ENCODE measurements around the gene SLC15A3. TPM values are rescaled to one million over a fixed set of nuclear protein-coding genes. Genes with fewer than 3 reads are reported as not detected.

SLC15A3 gene
- total RNA-seq, 2 donors from 2014 or later = 3.3 to 19.4 TPM

DNA sequence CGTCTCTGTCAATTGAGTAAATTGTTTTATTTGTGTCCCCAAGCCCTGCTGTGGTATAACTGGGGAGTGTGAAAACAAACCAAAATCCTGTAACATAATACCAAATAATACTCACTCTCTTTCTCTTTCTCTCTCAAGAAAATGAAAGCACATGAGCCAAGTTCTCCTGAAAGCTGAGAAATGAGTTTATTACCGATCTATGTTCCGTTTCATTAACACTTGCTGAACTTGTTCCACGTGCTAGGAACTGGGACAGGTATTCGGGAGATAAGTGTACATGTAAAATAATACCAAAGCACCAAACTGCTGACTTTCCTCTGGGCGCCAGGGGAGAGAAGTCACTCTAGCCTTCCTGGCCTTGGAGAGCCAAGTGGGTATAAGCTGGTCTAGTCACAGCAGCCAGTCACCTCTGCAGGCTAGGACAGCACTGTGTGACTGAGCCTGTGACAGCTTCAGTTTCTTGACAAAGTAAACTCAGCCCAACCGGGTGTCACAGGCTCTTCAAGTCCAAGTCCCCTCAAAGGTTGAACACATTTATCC lies 42.6 kb upstream of the SLC15A3 start:
- no peaks in the 10 kb centered on the region for H3K36me3 ChIP-seq
- H3K4me3 ChIP-seq = no peak overlapping the region
- no peak for DNase-seq (ENCODE audit: low spot score)
- WGBS = 25% methylated on average over 7 of the region's 7 CpGs
- intact Hi-C loops (cut with DNase I) = no loop called here
- H3K4me1 ChIP-seq (replicated peaks) = no peaks in the 10 kb centered on the region
- no peak overlapping the region for H3K27ac ChIP-seq
- no peaks in the 10 kb centered on the region for H3K9me3 ChIP-seq
- no peaks in the 10 kb centered on the region for H3K27me3 ChIP-seq (replicated peaks; ENCODE audit: insufficient read depth)
- TF ChIP-seq POLR2A (IDR thresholded peaks at IDR 0.05) = no peak
- TF ChIP-seq POLR2AphosphoS5 (IDR thresholded peaks at IDR 0.05) = no peak
- TF ChIP-seq, protein P1, sequence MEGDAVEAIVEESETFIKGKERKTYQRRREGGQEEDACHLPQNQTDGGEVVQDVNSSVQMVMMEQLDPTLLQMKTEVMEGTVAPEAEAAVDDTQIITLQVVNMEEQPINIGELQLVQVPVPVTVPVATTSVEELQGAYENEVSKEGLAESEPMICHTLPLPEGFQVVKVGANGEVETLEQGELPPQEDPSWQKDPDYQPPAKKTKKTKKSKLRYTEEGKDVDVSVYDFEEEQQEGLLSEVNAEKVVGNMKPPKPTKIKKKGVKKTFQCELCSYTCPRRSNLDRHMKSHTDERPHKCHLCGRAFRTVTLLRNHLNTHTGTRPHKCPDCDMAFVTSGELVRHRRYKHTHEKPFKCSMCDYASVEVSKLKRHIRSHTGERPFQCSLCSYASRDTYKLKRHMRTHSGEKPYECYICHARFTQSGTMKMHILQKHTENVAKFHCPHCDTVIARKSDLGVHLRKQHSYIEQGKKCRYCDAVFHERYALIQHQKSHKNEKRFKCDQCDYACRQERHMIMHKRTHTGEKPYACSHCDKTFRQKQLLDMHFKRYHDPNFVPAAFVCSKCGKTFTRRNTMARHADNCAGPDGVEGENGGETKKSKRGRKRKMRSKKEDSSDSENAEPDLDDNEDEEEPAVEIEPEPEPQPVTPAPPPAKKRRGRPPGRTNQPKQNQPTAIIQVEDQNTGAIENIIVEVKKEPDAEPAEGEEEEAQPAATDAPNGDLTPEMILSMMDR (IDR thresholded peaks at IDR 0.05) = no peak

DNA sequence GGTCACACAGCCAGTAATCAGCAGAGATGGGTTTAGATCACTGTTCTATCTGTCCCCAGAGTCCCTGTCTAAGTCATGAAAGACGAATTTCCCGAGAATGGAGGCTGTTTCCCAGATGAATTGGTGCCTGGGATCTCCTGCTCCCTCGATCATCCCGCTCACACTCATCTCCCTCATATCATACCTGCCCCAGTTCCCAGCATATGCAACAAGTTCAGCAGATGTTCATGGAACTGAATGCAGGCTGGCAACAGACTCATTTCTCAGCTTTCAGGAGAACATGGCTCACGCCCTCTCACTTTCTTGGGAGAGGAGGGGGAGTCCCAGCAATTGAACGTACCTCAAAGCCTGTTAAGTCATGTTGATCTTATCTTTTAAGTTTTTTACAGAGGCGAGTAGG lies 41.6 kb upstream of the SLC15A3 start:
- Histone ChIP-seq H3K36me3 (no peaks in the 10 kb centered on the region), H3K9me3 (no peaks in the 10 kb centered on the region), H3K27me3 (replicated peaks; ENCODE audit: insufficient read depth) (no peaks in the 10 kb centered on the region), H3K27ac (no peak overlapping the region), H3K4me3 (no peak overlapping the region), H3K4me1 (replicated peaks) (no peaks in the 10 kb centered on the region)
- intact Hi-C loops (cut with DNase I) = no loop called here
- no peak for DNase-seq (ENCODE audit: low spot score)
- TF ChIP-seq, protein P1 (IDR thresholded peaks at IDR 0.05) = no peak
- TF ChIP-seq POLR2A (IDR thresholded peaks at IDR 0.05) (no peak), POLR2AphosphoS5 (IDR thresholded peaks at IDR 0.05) (no peak)
- WGBS = 42% methylated on average over 7 of the region's 7 CpGs

DNA sequence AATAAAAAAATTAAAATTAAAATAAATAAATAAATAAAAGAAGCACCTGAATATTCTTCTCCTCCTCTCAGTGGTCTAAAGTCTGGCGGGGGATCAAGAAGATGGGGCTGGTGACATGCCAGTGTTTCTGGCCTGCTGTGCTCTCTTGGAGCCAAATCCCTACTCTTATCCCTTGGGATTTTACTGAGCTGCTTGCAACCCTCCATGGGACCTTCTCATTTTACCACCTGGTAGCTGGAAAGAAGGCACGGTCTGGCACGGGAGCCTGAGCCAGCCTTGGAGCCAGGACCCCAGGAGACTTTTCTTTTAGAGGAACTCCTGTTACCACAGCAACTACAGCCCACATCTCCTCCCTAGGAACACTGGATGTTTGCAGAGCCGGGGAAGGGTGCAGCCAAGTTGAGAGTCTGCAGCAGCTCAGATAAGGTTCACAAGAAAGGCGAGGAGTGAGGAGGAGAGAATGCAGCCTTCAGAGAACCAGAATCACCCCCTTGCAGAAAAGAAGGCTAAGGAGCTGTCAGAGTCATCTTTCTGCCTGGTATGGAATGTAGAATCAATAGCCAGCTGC lies 41.0 kb upstream of the SLC15A3 start:
- H3K4me1 ChIP-seq (replicated peaks) = no peaks in the 10 kb centered on the region
- no peaks in the 10 kb centered on the region for H3K36me3 ChIP-seq
- DNase-seq (ENCODE audit: low spot score) = no peak
- H3K27ac ChIP-seq = no peak overlapping the region
- WGBS = 23% methylated on average over 5 of the region's 5 CpGs
- H3K9me3 ChIP-seq = no peaks in the 10 kb centered on the region
- TF ChIP-seq POLR2A (IDR thresholded peaks at IDR 0.05) (no peak), POLR2AphosphoS5 (IDR thresholded peaks at IDR 0.05) (no peak)
- TF ChIP-seq, protein P1 (IDR thresholded peaks at IDR 0.05) = no peak
- H3K27me3 ChIP-seq (replicated peaks; ENCODE audit: insufficient read depth) = no peaks in the 10 kb centered on the region
- intact Hi-C loops (cut with DNase I) = no loop called here
- H3K4me3 ChIP-seq = no peak overlapping the region

DNA sequence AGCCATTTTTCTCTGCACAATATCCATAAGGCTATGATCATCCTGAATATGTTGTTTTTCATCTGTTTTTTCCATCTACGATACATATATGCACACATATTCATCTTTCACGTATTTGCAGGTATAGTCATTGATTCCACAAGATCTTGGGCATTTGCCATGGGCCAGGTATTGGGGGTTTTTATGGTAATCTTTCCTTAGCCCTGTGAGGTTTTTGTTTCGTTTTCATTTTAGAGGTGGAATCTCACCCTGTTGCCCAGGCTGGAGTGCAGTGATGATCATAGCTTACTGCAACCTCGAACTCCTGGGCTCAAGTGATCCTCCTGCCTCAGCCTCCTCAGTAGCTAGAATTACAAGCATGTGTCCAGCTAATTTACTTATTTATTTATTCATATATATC lies 39.5 kb upstream of the SLC15A3 start:
- no peaks in the 10 kb centered on the region for H3K9me3 ChIP-seq
- no peaks in the 10 kb centered on the region for H3K36me3 ChIP-seq
- WGBS = 91% methylated on average over 4 of the region's 4 CpGs
- H3K27ac ChIP-seq = no peak overlapping the region
- DNase-seq (ENCODE audit: low spot score) = no peak
- TF ChIP-seq, protein P1 (IDR thresholded peaks at IDR 0.05) = no peak
- TF ChIP-seq POLR2AphosphoS5 (IDR thresholded peaks at IDR 0.05) = no peak
- no peak for TF ChIP-seq POLR2A (IDR thresholded peaks at IDR 0.05)
- no peaks in the 10 kb centered on the region for H3K27me3 ChIP-seq (replicated peaks; ENCODE audit: insufficient read depth)
- no peaks in the 10 kb centered on the region for H3K4me1 ChIP-seq (replicated peaks)
- no peak overlapping the region for H3K4me3 ChIP-seq
- intact Hi-C loops (cut with DNase I) = no loop called here

DNA sequence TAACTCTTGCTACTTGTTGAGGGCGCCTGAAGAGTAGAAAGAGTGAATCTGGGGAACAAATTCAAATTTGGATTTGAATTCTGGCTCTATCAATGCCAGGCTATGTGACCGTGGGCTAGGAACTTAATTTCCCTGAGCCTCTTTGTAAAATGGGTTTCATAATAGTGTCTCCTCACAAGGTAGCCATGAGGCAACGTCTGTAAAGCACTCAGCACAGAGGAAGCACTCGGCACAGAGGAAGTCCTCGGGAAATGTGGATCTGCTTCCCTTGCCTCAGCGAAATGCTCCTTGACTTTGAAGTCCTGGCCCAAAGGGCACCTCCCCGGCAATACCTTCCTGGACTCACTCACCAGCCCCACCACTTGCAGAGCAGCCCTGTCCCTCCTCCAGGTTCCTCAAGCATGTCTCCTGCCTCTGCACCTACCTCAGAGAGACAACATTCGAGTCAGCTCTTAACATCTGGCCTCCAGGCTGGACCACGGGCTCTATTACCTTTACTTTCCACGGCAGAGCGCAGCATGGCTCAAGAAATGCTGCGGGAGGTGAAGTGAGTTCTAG lies 37.2 kb upstream of the SLC15A3 start:
- 68% methylated on average over 12 of the region's 12 CpGs for WGBS
- Histone ChIP-seq H3K9me3 (no peaks in the 10 kb centered on the region), H3K27me3 (replicated peaks; ENCODE audit: insufficient read depth) (no peaks in the 10 kb centered on the region), H3K4me3 (no peak overlapping the region), H3K36me3 (no peaks in the 10 kb centered on the region), H3K4me1 (replicated peaks) (no peaks in the 10 kb centered on the region), H3K27ac (no peak overlapping the region)
- TF ChIP-seq, protein P1 (IDR thresholded peaks at IDR 0.05) = no peak
- TF ChIP-seq POLR2AphosphoS5 (IDR thresholded peaks at IDR 0.05) (no peak), POLR2A (IDR thresholded peaks at IDR 0.05) (no peak)
- no peak for DNase-seq (ENCODE audit: low spot score)
- intact Hi-C loops (cut with DNase I) = no loop called here

Measured in prostate gland (tissue), 2 donors.